Measurements from ENCODE around the gene LDLRAD4.

Gene LDLRAD4

DNA sequence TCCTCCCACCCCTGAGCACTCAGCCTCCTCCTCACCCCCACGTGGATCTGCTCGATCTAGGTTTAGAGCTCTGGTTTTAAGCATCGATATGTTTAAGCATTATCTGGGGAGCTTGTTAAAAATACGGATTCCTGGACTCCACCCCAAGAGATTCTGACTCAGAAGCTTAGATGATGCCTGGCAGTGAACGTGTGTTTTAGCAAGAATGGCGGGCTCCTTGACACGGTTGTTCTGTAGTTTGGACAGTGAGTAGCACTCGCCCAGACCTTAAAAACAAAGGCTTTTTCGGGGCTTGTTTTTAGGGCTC, 47.3 kb downstream of the LDLRAD4 start:
- DNase-seq (ENCODE audit: low read depth in 2 of 2): no peak

DNA sequence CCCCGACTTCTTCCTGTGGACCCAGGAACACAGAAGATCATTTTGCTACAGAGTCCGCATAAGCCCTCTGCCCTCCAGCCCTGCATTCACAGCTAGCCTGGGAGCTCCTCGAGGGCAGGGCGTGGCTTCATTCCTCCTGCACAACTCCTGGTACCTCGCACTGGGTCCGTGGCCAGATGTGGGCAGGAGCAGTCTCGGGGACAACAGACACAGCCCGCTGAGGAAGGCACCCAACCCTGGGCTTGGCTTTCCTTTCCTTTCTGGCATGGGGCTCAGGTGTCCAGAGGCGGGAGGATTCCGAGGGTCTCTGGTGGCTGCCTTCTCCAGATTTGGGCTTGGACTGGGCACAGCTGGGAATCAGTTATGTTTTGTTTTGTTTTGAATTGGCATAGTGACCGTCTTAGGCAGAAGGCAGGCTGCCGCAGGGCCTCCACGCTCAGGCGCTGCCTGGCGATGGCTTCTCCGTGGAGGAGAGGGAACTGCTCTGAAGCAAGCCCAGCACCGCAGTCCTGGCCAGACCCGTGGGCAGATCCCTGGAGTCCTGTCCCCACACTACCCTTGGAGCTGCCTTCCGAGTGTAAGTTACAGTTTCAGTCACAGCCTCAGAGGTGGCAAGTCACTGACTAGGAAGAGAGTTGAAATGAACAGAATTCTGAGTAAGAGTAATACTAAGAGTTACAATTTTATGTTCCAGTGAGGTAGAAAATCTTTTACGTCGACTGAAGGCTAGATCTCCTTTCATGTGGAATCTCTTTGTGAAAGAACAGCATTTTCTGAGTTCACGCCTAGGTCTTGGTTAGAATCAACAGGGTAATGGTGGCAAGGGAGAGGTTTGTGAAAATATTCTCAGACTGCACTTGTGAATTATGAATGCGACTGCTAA, 47.9 kb downstream of the LDLRAD4 start:
- no peak for DNase-seq (ENCODE audit: low read depth in 2 of 2)

DNA sequence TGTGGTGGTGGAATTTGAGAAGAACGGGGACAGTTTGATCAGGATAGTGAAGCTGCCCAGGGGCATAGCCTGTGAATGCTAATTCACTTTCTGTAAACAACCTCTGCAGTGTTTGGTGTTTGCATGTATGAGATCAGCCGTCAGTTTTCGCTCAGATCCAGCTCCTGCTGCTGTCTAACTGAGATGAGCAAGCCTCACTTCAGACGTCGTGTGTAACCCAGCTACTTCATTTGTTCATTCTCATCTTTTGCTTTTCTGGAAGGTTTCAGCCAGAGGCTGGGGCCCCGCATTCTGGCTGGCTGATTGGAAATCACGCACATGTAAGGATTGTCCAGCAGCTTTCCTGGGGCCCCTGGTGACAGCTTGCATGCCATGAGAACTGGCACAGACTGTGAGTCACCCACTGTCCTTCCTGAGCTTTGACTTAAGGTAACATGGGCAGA, 48.9 kb downstream of the LDLRAD4 start:
- no peak for DNase-seq (ENCODE audit: low read depth in 2 of 2)

DNA sequence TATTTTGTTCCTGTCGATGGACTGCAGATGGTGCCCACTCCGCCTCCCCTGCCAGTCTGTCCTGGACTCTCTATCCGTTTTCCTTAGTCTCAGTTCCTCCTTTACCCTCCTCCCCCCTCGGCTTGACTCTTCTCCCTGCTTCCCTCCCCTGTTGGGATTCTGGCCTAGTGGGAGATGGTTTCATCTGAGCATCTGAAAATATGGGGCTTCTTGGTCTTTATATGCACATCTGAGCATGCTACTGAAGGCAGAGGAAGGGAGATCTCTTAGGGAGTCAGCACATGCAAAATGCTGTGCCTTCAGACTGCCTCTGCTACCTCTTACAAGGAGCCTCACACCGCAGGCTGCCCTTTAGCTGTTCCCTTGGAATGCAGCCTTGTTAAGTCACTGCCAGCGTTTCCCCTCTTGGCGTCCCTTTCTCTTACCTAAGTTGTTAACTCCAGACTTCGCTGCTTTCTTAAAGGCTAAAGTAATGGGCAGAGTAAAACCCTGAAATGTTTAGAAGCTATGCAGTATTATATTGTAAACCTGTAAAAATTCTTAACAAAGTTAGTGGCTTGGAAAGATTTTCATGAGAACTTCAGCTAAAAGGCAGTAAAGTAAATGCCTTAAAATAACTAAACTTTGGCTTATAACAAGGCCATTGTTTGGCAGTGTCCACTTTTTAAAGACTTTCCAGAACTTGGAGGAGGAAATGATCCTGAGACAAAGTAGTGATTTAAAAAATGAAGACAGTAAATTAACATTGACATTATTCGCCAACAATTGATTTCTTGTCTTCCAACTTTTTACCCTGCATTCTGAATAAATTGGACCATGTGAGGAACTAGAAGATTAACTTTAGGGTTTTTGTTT, 49.8 kb downstream of the LDLRAD4 start:
- DNase-seq (ENCODE audit: low read depth in 2 of 2): peak in 1 of 2 experiments; percentile 17

DNA sequence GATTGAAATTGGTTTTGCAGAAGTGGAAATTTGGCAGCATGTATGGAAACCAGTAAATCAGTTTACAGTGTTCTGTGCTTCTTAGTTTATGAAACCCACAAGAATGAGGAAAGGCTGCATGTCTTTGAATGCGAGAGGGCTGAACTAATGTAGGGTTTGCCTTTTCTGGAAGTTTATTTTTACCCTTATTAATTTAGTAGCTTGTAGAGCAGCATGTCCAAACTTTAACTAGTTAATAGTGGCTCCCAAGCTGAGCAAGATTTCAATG, 50.4 kb downstream of the LDLRAD4 start:
- no peak for DNase-seq (ENCODE audit: low read depth in 2 of 2)

DNA sequence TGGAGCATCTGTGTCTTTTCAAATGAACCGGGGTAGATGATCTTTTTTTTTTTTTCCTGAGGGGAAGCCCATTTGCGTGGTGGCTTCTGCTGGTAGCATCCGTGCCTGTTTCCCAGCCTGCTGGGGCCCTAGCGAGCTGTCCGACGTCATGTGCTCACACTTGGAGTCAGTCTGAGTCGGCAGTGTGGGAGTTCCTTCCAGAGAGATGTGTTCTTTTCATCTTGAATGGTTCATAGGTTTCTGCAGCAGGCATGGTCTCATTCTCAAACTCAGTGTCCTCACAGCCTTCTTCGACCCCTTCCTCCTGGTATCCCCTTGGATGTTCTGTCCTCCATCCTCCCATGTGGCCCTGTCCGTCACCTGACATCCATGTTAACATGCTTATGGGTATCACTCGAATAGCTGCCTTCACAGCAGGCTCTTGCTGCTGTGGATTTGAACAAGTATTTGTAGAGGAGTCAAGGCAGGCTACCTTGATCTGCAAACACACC, 51.0 kb downstream of the LDLRAD4 start:
- no peak for DNase-seq (ENCODE audit: low read depth in 2 of 2)

GRCh38 chr18:13270279-13270855, 51.8 kb downstream of the LDLRAD4 start:
- no peak for DNase-seq (ENCODE audit: low read depth in 2 of 2)

DNA sequence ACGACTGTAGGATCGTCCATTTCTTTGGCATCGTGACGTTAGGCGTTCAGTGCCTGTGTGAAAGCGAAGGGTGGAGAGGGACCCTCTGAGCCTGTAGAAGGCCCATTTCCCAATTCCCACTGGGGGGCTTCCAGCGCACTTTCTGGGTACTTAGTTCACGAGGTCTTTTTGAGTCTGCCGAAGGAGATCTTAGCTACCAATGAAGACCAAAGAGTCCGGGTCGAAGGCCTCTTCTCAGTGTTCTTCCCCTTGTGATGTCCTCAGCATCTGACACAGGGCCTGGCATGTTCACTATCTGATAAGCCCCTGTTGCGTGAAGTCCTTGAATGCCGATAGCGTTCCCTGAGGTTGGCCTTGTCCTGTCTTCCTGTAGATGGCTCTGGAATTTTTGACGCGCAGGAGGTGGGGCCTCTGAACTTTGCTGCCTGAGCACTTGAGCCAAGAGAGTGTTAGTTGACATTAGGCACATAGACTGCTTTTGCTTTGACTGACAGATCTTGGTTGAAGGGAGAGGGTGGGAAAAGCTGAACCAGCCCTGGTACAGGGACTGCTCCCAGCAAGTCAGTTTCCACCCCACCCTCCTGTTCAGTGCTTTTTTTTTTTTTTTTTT, 52.8 kb downstream of the LDLRAD4 start:
- no peak for DNase-seq (ENCODE audit: low read depth in 2 of 2)

GRCh38 chr18:13272416-13272815, 53.9 kb downstream of the LDLRAD4 start:
- no peak for DNase-seq (ENCODE audit: low read depth in 2 of 2)

- no peak for DNase-seq (ENCODE audit: low read depth in 2 of 2)
Observed at GRCh38 chr18:13273800-13274199, 55.2 kb downstream of the LDLRAD4 start.

DNA sequence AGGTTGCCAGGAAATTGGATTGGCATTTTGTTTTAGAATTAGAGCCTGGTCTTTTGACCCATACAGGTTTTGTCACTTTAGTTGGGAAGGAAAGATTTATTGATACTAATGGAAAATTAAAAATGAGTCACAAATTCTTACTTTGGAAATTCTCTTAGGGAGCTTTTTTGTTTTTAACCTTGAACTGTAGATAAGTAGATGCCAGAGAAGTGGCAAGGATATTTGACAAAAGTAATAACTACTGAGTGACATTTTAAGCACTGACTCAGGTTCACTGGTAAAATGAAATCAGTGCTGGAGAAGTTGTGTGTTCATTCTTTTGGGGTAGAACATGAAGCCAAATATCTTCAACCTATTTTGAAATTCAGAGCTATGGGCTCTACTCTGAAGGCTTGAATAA, 56.5 kb downstream of the LDLRAD4 start:
- no peak for DNase-seq (ENCODE audit: low read depth in 2 of 2)

DNA sequence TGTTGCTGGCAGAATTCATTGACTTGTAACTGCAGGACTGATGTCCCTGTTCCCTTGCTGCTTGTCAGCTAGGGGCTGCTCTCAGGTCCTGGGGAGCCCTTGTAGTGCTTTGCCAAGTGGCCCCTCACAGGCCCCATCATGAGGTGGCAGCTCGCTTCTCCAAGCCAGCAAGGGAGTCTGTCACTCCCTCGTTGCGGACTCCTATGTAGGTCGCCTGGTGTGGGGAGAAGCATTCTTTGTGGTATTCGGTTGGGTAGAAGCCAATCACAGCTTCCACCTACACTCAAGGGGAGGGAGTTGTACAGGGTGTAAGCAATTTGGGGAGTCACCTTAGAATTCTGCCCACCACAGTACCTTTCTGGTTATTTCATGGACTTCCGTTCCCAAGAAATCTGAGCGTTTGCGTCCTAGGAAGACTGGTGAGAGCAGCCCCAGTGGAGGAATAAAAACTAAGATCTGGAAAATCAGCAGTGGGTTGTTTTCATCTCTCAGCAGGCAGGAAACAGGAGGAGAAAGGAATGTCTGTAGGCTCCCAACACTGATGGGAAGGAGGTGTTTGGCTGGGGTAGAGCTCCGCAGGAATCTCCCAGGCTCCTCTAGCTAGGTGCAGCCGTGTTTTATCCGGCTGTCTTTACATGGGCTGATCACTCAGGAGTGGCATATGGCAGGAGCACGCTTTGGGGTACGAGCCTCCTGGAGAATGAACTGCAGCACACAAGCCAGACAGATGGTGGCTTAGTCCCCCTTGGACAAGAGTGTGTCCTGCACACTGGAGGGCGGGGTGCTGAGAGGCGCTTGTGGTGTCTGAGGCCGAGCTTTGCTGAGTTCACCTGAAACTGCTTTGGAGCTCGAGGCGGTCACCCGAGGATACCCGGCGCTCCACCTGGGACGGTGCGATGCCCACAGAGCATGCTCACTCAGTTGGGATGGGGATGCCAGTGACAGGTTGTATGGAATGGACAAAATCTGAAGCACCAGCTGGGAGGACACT, 58.3 kb downstream of the LDLRAD4 start:
- no peak for DNase-seq (ENCODE audit: low read depth in 2 of 2)

DNA sequence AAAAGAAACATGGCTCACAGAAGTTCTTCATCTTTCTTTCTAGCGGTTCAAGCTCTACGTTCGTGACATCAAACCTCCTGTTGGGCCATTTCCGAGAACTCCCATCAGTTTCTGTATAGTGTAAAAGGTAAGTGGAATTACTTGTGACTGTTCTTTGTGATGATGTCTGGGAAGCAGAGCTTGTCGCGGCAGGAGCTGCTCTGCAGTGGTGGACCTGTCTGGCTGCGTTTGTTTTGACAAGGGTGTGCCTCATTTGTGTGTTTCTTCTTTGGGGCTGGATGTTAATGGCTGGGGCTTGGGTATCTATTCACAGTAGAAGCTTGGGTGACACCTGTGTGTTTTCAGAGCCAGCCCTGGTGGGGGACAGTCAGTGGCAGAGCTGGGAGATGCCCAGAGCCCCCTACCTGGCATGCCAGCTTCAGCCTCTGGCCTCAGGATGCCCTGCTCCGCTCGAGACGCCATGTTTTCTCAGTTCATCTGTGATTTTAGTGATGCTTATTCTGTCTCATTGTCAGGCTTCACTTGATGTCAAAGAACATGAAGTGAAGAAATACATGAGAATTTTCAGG, 59.6 kb downstream of the LDLRAD4 start:
- DNase-seq (ENCODE audit: low read depth in 2 of 2): no peak

DNA sequence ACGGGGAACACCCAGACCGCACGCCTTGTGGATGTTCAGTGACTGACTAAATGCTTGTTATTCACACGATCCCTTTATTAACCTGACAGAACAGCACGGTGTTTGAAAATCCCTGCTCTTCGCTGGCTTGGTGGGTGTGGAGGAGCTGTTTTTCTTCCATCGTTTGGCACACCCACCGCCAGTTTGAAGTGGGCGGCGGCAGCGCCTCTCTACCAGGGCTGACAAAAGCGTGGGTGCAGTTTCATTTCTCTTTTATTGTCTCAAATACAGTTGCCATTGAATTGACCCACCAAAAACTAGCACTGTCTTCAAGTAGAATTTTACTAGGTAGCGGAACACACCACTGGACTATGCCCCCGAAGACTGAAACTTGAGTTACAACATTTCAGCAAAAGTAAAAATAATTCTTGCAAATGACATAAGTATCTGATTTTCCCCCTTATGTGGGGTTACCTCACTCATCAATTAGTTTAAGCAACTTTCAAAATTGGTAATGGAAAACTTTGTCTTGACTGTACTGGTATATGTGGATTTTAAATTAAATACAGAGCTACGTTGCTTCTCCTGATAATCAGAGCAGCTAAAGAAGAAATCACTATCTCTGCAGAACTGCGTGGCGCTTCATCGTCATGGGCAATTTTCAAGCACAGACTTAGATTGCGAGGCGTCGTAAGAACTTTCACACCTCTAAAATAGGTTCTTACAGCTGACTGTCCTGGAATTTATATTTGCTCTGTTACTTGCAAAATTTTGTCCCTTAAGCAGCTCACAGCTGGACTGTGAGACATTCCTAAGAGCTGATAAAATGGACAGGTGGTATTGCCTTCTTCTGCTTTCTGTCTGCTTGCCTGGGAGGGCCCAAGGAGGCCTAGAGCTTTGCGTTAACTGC, 60.9 kb downstream of the LDLRAD4 start:
- no peak for DNase-seq (ENCODE audit: low read depth in 2 of 2)

DNA sequence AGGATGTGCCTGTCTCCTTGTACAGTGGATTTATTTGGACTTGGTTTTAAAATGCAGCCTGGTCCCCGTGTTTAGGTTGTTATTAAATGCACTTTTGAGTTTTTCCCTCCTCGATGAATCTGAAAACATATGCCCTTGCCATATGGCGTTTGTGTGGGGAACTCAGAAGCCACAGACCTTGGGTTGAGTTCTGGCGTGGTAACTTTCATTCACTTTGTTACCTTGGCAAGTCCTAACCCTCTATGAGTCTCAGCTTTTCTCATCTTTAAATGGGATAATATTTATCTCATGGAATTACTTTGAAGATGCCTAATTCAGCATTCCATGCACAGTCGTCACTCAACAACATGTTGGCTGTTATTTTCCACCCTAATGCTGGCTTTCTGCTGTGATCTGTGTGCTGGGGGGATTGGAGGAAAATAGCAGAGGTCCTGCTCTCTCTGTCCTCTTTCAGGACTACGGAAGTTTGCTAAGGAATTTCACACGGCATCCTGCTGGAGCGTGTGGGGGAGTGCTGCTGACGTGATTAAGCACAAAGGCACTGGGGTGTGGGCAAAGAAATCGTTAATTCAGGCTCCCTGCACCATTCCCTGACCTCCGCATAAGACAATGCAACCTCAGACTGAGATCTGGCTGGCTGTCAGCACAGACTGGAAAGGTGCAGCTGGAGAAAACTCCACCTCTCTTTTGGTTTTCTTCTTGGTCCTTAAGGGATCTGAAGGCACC, 61.7 kb downstream of the LDLRAD4 start:
- DNase-seq (ENCODE audit: low read depth in 2 of 2): no peak

GRCh38 chr18:13281406-13281805, 62.8 kb downstream of the LDLRAD4 start:
- DNase-seq (ENCODE audit: low read depth in 2 of 2): no peak

DNA sequence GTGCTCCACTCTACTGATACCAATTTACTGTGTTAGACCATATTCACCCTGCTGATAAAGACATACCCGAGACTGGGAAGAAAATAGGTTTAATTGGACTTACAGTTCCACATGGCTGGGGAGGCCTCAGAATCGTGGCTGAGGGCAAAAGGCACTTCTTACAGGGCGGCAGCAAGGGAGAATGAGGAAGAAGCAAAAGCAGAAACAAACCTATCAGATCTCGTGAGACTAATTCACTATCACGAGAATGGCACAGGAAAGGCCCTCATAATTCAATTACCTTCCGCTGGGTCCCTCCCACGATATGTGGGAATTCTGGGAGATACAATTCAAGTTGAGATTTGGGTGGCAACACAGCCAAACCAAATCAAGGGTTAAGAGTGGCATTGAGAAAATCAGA, 65.2 kb downstream of the LDLRAD4 start:
- no peak for DNase-seq (ENCODE audit: low read depth in 2 of 2)

DNA sequence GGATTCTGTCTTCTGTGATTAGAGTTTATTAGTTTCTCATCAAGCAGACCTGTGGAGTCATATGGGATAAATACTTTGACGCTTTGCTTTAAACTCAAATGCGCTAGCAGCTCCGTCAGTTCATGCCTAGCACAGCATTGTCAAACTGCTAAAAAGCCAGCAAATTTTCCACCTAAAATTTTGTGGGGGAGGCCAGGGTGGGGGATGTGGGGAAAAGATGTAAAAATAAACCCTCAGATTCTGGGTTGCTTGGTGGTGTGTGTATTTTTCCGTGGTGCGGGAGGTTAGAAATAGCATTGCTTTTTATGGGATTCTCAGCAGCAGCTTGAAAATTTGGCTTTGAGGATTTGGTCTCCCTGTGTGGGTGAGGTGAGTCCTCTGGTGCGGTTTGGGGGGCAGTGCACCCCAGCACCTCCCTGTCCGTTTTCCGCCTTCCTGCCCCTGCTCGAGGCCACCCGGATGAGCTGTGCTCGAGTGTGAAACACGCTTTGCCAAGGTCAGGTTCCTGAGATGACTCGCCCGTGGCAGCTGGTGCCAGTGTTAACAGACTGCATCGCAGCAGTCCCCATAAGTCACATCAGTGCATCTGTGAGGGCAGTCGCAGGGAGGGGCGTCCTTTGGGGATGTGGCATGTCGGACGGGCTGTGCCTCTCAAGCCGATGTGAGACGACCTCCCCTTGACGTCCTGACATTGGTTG, 65.9 kb downstream of the LDLRAD4 start:
- no peak for DNase-seq (ENCODE audit: low read depth in 2 of 2)
